ENCODE data around the gene PKDCC.

DNA sequence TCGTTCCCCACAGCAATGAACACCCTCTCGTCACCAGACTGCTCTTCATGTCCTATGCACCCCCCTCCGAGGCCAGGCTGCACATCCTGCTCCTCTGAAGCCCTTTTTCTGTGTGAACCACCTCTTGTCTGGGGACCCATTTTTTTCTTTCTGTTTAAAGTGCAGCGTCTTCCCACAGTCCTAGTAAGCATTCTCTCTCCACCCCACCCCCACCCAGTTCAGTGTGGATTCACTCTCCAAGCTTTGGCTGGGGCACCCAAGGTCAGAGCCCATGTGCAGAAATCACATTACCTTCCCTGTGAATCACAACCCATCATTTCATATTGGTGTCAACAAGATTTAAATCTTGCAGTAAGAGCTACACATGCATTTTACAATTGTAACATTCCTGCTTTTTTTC, 26.4 kb upstream of the PKDCC start:
- TF ChIP-seq CTCF (IDR thresholded peaks at IDR 0.05) (no peak), REST (IDR thresholded peaks at IDR 0.05; ENCODE audit: insufficient read depth in 1 of 2, low read depth in 2 of 2, low read length in 1 of 2) (no peak), POLR2AphosphoS5 (IDR thresholded peaks at IDR 0.05; ENCODE audit: low read depth, low read length) (no peak), SIN3A (IDR thresholded peaks at IDR 0.05; ENCODE audit: borderline replicate concordance, insufficient read depth, low read depth, low read length) (no peak)

Measured in Panc1 (cell line).